CD4-positive, alpha-beta T cell treated with Interleukin-1 beta for 1 hour (primary cell): ENCODE measurements around the gene CYBA.
A peak's percentile ranks its signal among the peaks of the same experiment; 100 is the strongest.

Experiments used
- DNase-seq, 2 donors: peaks; one replicate each; pipeline ENCODE4 v3.0.0-alpha.2; 2020 to 2022

Gene CYBA

DNA sequence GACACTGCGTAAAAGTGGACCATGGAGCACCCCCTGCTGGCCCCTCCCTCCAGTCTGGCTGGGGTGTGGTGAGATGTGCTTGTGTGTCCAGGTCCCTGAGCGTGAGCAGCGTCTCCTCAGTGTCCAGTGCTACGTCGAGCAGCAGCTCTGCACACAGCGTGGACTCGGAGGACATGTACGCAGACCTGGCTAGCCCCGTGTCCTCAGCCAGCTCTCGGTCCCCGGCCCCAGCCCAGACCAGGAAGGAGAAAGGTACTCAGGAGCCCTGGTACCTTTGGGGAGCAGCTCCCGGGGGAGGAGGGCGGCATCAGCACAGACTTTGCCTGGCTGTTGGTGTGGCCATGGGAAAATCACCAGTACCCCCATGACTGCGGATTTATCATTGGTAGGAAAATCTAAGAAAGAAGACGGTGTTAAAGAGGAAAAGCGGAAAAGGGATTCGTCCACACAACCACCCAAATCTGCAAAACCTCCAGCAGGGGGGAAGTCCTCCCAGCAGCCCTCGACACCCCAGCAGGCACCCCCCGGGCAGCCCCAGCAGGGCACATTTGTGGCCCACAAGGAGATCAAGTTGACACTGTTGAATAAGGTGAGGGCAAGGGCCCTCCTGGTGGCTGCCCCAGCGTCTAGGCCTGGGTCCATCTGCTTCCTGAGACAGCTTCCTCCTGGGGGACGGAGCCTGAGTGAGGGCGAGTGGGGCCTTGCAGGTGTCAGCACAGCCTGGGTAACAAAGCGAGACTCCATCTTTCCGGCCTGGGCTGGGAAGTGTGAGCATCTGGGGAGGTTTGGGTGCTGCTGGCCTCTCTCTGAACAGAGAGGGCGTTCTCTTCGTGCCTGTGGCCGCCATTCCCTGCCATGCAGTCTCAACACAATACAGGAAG, 23.1 kb downstream of the CYBA start:
- no peak for DNase-seq

DNA sequence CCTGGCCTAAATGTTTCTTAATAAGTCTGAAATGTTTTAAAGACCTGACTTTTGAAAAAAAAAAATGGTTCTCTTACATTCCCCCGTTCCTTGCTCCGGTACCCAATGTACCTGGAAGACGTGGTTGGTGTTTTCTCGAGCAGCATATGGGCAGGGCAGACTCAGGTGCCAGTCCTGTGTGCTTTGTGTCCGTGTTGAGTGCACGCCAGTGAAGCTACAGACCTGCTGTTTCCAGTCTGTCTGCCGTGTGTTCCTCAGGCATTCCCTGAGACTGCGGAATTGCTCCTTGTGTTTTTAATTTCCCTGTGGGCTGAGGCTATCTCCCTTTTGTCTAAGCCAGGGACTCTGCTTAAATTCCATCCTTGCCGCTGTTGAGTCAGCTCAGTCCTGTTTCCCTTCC, 24.2 kb downstream of the CYBA start:
- no peak for DNase-seq

DNA sequence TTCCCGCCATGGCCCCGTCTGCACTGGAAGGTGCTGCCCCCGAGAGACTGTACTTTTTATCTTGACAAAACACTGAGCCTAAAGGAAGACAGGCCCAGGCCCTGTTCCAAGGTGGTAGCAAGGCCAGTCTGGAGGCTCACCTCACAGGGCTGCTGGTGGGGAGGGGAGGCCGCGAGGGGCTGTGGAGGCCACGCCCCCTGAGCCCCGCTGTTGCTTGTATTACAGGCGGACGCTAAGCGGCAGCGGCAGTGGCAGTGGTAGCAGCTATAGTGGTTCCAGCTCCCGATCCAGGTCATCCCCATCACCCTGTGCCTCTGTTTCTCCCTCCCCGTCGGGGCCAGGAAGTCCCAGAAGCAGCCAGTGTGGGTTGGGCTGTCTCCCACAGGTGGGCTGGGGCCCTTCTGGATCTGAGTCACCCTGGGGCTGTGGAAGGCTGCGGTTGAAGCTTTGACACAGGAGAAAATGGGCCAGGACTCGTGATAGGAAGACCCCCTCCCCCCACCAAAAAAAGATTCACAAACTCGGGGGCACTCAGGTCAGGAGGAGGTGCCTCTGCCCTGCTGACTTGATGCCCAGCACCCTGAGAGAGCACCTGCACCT, 25.8 kb downstream of the CYBA start:
- DNase-seq, result no peak

DNA sequence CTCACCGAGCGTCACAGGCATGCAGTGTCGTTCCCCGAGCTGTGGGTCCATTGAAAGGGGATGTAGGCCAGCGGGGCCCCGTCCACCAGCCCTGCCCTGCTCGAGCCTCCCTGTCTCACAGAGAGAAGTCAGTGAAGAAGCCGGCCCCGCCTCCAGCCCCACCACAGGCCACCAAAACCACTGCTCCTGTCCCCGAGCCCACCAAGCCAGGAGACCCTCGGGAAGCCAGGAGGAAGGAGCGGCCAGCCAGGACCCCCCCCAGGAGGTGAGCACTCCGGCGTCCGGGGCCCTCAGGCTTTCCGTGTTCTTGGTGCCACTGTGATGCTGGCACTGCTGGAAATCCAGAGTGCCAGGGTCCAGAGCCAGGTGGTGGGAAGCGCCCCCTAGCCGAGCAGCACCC, 26.4 kb downstream of the CYBA start:
- DNase-seq, result no peak

DNA sequence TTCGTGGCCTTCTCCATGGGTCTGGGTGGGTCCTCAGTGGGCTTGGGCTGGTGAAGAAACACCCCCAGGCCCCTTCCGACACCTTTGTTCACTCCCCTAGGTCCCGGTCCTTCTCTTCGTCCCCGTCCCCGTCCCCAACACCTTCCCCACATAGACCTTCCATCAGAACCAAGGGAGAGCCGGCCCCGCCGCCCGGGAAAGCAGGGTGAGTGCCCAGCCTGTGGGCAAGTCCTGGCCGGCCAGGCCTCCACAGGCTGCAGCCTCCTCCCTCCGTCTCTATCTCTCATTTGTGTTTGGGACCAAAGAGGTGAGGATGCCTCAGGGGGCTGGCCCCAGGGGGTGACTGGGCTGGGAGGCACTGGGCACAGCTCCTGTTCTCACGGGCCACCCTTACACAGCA, 27.0 kb downstream of the CYBA start:
- DNase-seq, result no peak

DNA sequence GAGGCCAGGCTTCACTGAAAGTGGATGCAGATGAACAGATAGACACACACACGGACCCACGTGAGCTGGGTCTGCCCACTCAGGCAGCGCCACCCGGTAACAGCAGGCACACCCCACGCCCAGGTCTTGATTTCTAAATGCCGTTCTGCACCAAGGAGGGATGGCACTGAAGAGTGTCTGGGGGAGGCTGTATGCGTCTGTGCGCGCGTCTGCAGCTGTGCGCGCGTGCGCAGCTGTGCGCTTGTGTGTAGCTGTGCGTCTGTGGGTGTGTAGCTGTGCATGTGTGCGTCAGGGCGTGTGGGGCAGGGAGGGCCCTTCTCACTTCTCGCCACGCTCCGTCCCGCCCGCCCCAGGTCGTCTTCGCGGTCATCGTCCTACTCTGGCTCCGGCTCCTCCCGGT, 28.0 kb downstream of the CYBA start:
- no peak for DNase-seq

DNA sequence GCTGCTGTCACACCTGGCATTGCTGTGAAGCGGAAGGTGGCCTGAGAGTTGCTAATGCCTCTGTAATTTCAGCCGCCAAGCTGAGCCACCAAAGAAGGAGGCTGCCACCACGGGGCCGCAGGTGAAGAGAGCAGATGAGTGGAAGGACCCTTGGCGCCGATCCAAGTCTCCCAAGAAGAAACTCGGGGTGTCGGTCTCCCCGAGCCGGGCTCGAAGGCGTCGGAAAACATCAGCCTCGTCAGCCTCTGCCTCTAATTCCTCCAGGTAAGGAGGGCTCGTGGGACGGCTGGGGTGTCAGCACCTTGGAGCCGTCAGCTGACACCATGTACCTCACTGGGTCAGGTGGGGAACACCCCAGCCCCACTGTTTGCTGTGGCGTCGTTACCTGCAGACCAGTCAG, 28.7 kb downstream of the CYBA start:
- no peak for DNase-seq

DNA sequence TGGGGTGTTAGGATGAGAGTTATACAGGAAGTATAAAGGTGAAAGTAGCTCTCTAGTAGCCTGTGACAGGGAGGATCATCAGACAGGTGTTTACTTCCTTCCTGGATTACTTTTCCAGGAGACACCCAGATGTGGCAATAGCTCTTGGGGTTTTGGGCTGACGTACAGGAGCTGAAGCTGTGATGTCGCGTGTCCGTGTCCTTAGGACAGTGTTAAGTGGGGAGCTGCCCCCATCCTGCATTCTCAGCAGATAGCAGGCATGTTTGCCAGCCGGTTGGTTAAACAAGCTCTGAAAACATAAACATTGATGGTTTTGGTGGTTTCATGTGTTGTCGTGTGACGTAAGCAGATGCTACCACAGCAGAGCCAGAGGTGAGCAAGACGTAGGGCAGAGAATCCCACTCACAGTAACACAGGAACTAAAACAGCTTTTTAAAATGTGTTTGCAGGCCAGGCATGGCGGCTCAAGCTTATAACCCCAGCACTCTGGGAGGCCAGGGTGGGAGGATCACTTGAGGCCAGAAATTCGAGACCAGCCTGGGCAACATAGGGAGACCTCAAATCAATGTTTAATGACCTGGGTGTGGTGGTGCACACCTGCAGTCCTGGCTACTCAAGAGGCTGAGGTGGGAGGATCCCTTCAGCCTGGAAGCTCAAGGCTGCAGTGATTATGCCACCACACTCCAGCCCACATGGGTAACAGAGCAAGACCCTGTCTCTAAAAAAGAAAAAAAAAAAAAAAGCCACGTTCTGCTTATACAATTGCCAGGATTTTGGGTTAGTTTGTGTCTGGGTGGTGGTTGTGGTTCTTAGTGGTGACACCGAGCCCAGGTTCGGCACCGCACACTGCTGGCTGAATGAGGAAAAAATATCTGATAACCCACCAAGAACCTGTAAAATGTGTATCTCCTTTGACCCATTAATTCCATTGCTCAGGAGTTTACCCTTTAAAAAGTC, 30.7 kb downstream of the CYBA start:
- peak; percentile 80 to 83 for DNase-seq

DNA sequence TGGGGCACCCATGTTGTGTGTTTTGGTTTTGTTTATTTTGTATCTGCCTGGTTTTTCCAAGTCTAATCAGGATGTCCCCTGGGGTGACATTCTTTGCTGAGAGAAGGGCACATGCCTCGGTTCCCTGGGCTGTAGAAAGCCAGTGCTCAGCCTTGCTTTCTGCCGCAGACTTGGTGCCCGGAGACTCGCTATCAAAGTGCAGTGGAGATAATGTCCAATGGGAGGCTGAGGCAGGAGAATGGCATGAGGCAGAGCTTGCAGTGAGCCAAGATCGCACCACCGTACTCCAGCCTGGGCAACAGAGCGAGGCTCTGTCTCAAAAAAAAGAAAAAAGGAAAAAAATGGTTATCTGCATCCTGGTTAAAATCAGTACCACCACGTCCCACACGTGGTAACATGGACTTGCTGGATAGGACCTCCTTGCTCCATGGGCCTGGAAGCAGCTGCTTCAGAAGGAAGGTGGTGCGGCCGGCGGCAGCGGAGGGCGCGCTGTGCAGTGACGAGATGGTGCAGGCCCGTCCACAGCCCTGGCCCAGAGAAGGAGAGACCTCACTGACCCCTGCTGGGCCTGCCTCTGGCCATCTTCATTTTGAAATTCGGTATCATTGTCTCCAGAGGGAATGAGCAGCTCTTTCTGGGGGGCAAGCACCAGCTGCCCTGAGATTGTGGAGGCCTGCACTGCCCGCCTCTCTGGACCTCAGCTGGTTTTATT, 31.7 kb downstream of the CYBA start:
- DNase-seq, result no peak

DNA sequence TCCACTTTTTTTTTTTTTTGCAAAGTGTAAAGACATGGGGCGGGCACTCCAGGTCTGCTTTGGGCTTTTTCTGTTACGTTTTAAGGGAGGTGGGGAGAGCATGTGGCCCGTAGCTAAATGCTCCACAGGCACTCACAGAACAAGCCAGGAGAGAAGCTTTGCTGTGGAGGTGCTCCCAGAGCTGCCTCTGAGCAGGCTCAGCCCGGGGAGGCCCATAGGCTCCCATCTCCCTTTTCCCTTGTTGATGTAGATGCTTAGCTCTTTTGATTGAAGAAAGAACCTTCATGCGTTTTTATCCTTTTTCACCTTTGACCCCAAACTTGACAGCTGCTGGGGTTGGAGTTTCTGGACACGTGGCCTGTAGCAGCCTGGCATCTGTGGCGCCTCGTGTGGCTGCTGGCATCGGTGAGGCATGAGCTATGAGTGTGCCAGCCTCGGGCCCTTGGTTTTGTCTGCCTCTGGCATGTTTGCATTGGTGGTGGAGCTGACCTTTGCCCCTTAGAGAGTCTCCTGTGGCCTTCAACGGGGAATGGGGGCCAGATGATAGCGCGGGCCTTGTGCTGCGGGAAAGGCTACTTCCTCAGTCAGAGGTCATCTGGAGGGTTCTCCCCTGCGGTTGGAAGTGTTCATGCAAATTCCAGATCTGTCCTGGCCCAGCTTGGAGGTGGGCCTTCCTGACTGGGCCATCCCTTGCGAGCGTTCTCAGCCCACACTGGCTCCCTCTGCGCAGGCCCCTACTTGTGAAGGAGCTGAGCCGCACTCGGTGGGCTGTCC, 32.5 kb downstream of the CYBA start:
- no peak for DNase-seq

DNA sequence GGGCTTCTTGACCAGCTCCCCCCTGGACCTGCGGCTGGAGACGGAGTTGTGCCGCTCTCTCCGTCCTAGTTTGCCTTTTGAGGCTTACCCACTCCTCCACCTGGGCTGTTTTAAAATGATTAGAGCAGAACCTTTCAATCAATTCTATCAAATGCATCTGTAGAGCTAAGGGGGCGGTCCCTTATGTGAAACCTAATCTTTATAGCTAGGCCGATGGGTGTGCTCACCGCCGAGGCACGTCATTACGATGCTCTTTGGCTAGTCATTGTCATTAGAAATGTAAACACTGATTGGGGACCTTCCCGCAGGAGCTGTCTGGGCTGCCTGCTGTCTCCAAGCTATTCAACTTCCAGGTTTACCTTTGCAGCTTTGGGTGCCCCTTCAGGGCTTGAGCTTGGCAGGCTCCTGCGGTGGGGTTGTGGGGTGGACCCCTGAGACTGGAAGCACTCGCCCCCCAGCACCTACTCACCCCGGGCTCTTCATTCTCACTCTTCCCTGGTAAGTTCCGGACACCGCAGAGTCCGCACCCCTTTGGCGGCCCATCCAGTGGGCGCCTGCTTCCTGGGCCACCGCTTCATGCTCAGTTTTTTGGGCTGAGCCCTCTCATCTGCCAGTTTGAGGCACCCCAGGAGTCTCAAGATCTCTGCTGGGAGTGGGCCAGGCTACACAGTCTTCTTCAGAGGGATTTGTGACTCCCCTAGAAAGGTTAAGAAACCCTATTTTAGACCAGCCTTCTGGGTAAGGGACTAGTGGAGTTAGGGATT, 33.4 kb downstream of the CYBA start:
- DNase-seq, result no peak

DNA sequence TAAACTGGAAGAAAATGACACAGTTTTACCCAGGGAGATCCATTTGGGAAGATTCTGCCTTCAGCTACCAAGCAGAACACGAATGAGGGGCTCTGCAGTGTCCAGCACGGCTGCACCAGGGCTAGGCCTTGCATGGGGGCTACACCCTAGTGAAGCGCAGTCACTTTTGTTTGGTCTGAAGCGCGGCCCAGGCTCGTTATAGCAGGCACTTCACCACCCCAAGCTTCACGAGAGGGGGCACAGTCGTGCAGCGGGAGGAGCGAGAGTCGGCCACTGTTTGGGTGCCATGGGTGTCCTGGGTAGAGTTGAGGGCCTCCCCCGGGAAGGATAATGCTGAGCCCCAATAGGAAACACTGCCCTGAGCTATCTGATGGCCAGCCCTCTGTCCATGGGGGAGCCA, 34.1 kb downstream of the CYBA start:
- no peak for DNase-seq

DNA sequence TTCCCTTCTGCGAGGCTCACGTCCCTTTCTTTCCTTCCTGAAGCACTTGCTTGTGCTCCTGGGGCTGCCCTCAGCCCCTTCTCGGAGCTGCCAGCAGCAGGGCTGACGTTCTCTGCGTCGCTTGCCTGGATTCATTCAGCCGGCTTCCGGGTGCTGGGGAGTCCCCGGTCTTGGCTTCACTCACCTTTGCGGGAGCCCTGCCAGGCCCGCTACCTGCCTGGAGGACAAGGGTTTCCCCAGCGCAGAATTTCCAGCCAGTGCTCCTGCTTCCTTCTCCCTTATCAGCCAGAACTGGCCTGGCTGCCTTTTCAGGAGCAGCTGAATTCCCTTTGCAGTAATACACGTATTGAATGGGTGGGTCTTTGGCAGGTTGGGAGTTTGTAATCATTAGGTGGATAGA, 34.5 kb downstream of the CYBA start:
- no peak for DNase-seq

DNA sequence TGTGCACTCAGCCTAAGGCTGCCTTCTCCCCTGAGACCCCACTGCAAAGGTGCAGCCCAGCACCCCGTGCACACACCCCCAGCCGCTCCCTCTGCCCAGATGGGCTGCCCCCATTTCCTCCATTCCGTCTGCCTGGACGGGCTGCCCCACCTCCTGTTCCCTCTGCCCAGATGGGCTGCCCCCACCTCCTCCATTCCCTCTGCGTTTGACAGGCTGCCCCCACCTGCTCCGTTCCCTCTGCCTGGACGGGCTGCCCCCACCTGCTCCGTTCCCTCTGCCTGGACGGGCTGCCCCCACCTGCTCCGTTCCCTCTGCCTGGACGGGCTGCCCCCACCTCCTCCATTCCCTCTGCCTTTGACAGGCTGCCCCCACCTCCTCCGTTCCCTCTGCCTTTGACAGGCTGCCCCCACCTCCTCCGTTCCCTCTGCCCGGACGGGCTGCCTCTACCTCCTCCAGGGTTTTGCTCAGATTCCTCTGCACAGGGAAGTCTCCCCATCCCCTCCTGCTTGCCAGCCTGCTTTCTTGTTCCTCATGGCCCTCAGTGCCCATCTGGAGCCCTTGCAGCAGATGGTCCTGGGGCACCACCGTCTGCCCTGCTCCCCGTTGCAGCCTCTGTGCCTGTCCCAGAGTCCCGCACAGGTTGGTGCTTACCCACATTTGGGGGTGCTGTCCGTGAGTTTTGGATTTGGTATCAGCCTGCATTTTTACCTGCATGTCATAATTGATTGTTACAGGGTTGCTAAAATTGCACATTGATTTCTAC, 35.9 kb downstream of the CYBA start:
- DNase-seq, result no peak

DNA sequence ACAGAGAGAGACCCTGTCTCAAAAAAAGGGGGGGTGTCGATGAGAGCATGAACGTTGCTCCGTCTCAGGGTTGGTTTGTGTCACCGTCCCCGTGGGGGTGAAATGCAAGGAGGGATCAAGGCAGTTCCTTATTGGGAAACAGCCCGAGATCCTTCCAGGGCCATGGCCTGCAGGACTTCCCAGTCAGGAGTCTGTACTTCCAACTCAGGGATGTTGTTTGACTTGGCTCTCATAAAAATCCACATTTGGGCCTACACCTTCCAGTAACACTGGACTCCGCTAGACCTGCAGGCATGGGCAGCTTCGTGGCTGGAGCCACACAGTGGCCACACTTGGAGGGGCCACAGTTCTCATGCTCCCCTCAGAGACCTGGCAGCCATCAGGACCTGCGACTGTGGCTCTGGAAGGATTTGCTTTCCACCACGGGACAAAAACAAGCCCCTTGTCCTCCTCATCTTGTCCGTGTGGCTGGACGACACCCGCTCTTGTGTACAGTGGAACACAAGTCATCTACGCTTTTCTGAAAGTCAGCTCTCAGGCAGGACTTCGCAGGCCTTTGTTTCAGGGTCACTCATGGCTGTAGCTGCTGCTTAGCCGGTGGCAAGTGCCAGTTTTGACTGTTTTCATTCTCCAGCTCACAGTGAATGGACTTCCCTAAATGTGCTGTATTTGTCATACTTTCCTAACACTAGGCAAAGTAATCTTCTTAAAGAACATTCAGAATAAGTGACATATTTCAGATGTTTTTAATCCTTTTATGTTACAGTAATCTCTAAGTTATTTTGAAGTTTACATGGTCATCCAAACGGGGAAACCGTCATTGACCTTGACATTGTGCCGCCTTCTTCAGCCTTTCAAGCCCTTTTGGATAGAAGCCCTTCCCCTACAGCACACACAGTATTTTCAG, 36.7 kb downstream of the CYBA start:
- DNase-seq, result no peak

DNA sequence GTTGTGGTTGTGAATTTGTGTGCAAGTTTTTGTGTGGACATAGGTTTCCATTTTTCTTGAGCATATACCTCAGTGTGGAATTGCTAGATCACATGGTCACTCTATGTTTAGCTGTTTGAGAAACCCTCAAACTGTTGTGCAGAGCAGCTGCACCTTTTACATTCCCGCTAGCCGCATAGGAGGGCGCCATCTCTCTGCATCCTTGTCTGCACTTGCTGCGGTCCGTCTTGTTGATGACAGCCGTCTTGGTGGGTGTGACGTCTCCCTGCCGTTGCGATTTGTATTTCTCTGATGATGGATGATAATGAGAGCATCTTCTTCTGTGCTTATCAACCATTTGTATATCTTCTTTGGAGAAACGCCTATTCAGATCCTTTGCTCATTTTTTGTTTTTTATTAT, 37.6 kb downstream of the CYBA start:
- no peak for DNase-seq

DNA sequence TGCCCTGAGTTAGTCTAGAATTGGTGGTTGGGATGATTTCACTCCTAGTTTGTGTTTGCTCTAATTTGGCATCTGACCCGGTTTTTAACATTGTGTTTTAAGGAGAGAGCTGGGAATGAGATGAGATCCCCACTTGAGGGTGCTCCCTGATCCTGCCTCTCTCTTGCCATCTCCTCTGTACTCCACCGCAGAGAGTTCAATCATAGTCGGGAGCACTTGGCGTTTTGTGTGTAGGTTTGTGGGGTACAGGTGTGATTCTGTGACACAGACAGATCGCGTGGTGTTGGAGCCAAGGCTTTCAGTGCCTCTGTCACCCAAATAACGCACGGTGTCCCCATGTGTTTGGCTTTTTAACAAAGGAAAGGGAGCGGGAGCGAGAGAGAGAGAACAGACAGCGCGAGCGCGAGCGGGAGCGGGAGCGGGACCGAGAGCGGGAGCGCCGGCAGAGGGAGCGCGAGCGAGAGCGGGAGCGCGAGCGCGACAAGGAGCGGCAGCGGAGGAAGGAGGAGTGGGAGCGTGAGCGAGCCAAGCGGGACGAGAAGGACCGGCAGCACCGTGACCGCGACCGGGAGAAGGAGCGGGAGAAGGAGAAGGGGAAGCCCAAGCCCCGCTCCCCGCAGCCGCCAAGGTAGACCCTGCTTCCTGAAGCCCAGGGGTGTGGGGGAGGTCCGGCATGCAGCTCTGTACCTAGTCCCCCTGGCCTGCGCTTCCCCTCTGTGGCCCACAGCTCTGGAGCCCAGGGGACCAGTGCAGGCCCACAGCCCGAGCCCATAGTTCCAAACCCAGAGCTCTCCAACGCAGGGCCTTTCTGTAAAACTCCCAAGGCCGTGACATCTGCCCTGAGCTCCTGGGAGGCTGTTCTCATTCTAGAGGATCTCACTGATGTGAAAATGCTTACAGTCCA, 39.7 kb downstream of the CYBA start:
- no peak for DNase-seq

DNA sequence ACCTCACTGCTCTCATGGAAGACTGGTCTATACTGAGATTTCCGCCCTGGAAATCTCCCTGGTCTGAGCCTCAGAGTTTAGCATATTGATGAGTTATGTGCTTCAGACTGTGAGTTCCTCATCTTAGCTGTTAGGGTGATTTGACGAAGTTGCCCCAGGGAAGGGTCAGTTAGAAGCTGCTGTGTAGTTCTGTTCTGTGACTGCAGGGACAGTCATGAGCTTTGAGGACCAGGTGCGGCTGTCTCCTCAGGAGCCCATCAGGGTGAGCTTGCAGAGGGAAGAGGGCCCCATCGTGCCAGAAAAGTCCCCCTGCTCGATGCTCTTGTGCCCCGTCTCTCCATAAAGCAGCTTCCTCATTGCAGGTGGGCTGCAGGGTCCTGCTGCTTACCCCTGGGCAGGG, 40.8 kb downstream of the CYBA start:
- no peak for DNase-seq
